HEK293 (cell line): ENCODE measurements around the gene SNTG2.

Experiments
- KLF16 ChIP-seq: fragments of 450-650 bp; formaldehyde crosslinking; IDR thresholded peaks from 2 replicates; pipeline ENCODE4 v1.5.1; 2017; ENCODE audit warnings: missing biosample characterization, missing genetic modification characterization
- PBX3 ChIP-seq: sonication (generic); formaldehyde crosslinking; IDR thresholded peaks from 2 replicates; pipeline ENCODE4 v1.8.1; 2022; ENCODE audit warnings: mild to moderate bottlenecking, moderate library complexity, missing genetic modification reagents
- SALL2 ChIP-seq: fragments of 450-650 bp; formaldehyde crosslinking; IDR thresholded peaks from 2 replicates; pipeline ENCODE4 v1.5.0; 2017; ENCODE audit warnings: missing biosample characterization, mild to moderate bottlenecking, missing genetic modification characterization, borderline replicate concordance
- WT1 ChIP-seq: fragments of 450-650 bp; formaldehyde crosslinking; IDR thresholded peaks from 2 replicates; pipeline ENCODE4 v1.5.1; 2016; ENCODE audit warnings: missing biosample characterization, missing genetic modification characterization
- ZBTB1 ChIP-seq: fragments of 450-650 bp; formaldehyde crosslinking; IDR thresholded peaks from 2 replicates; pipeline ENCODE4 v1.5.1; 2016; ENCODE audit warnings: missing biosample characterization, missing genetic modification characterization
- ZBTB8A ChIP-seq: fragments of 450-650 bp; formaldehyde crosslinking; IDR thresholded peaks from 2 replicates; pipeline ENCODE4 v1.5.1; 2016; ENCODE audit warnings: missing biosample characterization, missing genetic modification characterization
- ZNF175 ChIP-seq: fragments of 450-650 bp; formaldehyde crosslinking; IDR thresholded peaks from 2 replicates; pipeline ENCODE4 v1.5.1; 2016; ENCODE audit warnings: missing biosample characterization, missing genetic modification characterization
- ZNF24 ChIP-seq: fragments of 450-650 bp; formaldehyde crosslinking; IDR thresholded peaks from 2 replicates; pipeline ENCODE4 v1.5.1; 2016; ENCODE audit warnings: missing biosample characterization, missing genetic modification characterization
- ZNF335 ChIP-seq: fragments of 450-650 bp; formaldehyde crosslinking; conservative IDR thresholded peaks from 2 replicates; pipeline ENCODE4 v1.5.1; 2016; ENCODE audit warnings: missing biosample characterization, missing genetic modification characterization
- TF ChIP-seq, protein P1 (sequence below): fragments of 450-650 bp; formaldehyde crosslinking; IDR thresholded peaks from 2 replicates; pipeline ENCODE4 v1.5.1; 2016; ENCODE audit warnings: missing biosample characterization, missing genetic modification characterization

GRCh38 chr2:1141079-1141478 is 190.4 kb downstream of the SNTG2 start:
- TF ChIP-seq, protein P1, sequence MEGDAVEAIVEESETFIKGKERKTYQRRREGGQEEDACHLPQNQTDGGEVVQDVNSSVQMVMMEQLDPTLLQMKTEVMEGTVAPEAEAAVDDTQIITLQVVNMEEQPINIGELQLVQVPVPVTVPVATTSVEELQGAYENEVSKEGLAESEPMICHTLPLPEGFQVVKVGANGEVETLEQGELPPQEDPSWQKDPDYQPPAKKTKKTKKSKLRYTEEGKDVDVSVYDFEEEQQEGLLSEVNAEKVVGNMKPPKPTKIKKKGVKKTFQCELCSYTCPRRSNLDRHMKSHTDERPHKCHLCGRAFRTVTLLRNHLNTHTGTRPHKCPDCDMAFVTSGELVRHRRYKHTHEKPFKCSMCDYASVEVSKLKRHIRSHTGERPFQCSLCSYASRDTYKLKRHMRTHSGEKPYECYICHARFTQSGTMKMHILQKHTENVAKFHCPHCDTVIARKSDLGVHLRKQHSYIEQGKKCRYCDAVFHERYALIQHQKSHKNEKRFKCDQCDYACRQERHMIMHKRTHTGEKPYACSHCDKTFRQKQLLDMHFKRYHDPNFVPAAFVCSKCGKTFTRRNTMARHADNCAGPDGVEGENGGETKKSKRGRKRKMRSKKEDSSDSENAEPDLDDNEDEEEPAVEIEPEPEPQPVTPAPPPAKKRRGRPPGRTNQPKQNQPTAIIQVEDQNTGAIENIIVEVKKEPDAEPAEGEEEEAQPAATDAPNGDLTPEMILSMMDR (tag by site-specific recombination): no peak
- TF ChIP-seq WT1 (tag by site-specific recombination) (no peak), ZBTB1 (tag by site-specific recombination) (no peak), SALL2 (tag by site-specific recombination) (no peak), KLF16 (tag by site-specific recombination) (no peak), ZNF175 (no peak), ZNF24 (tag by site-specific recombination) (no peak), PBX3 (CRISPR knock-in tag) (no peak), ZNF335 (tag by site-specific recombination) (no peak), ZBTB8A (tag by site-specific recombination) (no peak)
